Measurements from ENCODE around the gene PRSS33.
A peak's percentile ranks its signal among the peaks of the same experiment; 100 is the strongest.

Gene PRSS33

DNA sequence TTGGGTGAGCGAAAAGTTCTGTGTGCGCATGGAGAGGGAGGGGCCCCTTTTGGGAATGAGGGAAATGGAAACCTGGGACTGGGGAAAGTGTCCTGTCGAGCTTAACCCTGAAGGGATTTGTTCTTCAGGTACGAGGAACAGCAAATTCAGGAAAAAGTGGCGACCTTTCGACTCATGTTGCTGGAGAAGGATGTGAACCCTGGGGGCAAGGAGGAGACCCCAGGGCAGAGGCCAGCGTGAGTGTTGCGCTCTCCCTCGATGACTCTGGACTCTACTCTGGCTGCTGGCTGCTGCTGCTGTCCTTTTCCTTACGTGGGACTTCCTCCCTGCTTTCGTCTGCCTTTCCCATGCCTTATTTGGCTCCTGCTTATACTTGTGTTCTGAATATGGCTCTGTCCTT, 30.0 kb downstream of the PRSS33 start:
- no peak for DNase-seq

DNA sequence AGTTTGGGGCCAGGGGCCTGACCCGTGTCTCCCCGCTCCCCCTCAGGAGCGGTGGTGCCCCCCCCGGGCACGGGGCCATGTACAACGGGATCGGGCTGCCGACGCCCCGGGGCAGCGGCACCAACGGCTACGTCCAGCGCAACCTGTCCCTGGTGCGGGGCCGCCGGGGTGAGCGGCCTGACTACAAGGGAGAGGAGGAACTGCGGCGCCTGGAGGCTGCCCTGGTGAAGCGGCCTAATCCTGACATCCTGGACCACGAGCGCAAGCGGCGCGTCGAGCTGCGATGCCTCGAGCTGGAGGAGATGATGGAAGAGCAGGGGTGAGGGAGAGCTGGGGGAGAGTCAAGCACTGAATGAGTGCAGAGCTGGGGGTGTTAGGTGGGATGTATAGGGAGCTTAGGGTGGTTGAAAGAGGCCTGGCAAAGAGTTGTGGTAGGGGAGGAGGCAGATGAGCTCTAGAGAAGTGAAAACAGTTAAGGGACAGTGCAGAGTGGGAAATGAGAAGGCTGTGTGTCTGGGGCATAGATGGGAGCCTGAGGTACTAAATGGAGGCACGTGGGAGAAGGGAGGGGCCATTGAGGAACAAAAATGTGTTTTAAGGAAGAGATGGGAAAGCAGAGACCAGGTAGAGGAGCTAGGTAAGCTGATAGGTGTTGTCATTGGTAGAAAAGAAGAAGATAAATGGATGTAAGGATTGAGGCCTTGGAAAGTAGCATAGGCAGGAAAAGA, 30.9 kb downstream of the PRSS33 start:
- DNase-seq, result no peak

DNA sequence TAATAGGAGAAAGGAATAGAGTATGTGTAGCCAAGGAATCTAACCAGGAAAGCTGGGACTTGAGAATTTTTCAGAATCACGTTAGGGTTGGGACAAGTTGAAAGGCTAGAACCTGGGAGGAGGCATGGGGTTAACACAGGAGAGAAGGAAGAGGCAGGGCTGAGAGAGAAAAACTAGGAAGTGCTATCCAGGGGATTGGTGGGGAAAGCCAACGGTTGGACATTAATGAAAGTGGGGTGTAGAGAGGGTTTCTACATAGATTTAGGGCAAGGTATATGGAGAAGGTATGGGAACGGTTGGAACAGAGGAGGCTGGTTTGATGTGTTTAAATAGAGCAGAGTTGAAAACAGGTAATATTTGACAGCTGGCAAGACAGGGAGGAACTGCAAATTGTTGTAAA, 32.2 kb downstream of the PRSS33 start:
- no peak for DNase-seq

DNA sequence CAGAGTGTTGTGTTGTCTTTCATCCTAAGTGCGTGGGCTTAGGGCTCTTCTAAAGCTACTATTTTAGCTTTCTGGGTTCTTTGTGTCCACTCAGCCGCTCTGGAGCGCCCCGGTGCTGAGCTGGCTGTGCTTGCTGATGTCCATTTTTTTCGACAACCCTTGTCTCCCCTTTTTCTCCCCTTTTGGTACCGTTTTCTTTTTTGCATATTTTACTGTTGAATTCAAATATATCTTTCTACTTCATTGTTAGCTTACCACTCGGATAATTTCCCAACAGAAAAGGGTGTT, 33.7 kb downstream of the PRSS33 start:
- peak; percentile 7 for DNase-seq

DNA sequence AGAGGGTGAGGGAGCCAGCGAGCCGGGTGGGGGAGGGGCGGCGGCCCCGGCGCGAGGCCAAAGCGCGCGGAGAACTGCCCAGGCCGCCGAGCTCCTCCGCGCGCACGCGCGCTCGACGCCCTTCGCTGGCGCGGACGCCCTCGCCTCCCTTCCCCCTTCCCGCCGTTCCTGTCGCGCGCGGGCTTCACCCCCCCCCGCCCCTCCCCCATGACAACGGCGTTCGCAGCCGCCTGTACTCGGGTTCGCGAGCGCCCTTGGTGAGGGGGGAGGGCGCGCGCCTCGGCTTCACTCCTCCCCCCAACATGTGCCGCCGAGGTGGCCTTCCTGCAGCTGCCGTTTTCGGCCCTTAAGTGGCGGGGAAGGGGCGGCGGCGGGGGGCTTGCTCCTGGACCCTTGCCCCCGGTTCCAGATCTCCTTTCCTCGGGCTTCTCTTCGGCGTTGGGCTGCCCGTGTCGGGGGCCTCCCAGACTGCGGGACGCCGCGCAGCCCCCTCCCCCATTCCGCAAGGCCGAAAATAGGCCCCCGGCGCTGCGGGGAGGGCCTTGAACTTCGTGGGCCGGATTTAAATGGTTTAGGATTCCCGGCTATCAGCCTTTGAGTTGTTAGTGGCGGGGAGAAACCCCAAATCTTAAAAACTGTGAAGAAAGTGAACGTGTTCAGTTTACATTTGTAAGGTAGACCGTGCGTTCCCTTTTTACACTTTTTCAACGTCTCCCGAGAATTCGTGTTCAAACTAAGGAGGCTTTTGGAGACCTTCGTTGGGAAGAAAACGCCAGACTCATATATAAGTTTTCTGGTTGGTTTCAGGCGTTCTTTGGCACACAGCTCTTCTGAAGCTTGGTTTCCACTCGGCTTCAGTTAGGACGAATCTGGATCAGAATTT, 34.3 kb downstream of the PRSS33 start:
- DNase-seq, result peak; percentile 47

DNA sequence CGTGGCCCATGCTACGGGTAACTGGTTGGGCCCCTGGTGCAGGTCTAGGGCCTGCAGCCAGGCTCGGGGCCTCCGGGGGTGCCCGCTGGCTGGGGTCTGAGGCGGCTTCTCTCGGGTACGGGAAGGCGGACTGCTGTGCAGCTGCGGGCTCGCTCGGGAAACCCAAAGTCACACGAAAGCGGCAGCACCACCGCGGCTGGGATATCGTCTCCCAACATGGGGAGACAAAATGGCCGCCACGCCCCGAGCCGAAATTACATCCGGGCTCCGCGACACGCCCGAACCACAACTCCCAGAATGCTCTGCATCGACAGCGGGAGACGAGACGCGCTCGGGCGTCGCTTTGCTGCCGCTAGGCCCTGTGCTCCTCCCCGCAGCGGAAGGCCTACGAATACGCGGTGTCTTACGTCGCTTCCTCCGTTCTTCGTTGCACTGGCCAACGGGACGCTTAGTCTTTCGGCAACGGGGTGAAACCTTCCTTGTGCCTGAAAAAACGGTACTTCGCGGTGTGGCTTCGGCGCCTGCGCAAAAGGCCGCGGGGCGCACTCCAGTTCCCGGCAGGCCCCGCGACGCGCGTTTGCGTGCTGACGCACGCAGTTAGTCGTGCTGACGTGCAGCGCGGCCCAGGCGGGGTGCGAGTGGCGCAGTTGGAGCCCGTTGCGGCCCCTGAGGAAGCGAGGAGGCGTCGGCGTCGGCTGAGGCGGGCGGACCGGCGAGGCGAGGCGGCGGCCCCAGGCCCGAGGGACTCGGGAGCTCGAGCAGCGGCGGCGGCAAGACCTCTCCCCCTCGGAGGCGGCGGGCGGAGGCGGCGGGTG, 35.1 kb downstream of the PRSS33 start, which contains the start of gene SRRM2:
SRRM2 (plus strand) TSS at position 604 of the 815 bp plus-strand sequence. CDS start 3,727 bp downstream, outside the sequence.
- DNase-seq, result peak; percentile 89

DNA sequence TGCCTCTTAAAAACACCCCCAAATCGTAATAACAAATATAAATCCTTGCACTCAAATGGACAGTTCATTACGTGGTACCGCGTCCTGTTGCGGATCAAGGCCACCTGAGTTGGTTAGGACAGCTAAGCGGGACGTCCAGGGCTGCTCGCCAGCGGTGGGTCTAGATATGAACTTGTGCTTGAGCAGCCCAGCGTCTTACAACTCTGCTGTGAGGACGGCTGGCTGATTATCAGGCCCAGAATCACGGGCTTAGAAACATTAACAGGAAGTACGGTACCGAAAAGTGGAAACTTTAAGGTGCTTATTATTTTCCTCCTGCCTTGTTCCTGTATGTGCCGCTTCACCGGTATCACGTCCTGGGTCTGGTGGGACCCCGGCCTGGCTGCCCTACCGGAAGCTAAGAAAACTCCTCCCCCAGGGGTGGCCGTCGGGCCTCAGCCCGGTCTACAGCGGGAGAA, 35.8 kb downstream of the PRSS33 start:
- DNase-seq, result no peak

DNA sequence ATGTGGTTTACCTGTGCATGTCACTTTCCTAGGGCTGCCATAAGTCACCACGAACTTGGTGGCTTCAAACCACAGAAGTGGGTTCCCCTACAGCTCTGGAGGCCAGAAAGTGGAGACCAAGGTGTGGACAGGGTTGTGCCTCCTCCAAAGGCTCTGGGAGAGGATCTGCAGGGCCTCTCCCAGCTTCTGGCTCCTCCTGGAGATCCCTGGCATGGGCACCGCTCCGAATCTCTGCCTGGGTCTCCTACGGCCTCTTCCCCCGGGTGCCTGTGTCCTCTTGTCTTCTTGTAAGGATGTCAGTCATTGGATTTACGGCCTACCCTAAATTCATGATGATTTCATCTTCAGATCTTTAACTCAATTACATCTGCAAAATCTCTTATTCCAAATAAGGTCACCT, 37.4 kb downstream of the PRSS33 start:
- no peak for DNase-seq

DNA sequence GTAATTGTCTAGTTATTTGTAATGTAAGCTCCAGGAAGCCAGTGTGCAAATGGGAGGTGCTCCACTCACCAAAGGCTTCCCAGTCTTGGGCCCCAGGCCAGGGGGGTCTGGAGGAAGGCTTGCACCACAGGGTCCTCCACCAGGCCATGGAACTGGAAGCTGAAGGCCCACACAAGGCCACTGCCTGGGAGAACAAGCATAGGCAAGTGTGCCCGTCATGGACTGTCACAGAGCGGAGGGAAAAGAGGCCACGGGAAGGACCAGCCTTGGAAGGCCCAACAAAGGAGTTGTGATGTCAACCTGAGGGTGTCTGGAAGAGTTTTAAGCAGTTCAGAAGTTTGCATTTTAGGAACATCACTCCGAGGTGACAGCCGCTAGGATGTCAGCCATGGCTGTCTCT, 37.9 kb downstream of the PRSS33 start:
- DNase-seq, result no peak

DNA sequence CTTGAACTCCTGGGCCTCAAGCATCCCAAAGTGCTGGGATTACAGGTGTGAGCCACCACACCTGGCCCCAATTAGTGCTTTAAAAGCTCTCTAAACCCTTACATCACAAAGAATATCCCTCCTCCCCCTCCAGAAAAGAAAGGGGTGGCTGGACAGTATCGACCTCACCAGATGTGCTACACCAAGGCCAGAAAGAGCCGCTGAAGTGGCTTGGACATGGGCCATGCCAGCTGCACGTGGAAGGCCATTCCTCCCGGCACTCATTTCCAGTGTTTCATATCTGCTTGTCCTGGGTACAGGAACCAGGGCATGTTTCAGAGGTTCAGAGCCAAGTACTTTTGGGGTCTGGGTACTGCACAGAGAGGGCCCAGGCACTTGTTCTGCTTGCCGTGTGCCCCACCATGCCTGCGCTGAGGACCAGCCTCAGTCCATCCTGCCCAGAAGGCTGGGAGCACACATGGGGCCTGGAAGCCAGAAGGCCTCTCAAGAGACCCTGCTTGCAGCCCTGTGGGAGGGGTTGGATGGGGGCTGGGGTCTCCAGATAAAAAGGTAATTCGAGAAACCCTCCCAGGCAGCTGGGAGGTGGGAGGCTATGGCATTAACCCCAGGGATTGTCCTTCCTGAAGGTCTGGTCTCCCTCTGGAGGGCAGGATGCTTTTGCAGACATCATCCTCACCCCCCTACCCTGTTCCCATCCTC, 38.5 kb downstream of the PRSS33 start:
- DNase-seq, result no peak

DNA sequence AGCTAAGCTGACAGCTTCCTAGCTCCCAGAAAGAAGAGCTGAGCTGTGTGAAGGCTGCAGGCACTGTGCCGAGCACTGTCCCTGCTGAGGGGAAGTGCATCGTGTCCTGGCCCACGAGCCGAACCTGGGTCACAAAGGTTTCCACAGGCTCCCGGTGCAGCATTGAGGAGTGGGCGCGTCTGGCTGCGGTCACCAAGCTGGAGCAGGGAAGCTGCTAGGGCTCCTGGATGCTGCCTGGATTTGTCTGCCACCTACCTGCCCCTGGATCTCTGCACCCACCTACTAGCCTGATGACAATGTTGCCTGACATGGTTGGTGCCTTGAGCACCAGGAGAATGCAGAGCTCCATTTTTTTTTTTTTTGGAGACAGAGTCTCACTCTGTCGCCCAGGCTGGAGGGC, 41.4 kb downstream of the PRSS33 start:
- no peak for DNase-seq

DNA sequence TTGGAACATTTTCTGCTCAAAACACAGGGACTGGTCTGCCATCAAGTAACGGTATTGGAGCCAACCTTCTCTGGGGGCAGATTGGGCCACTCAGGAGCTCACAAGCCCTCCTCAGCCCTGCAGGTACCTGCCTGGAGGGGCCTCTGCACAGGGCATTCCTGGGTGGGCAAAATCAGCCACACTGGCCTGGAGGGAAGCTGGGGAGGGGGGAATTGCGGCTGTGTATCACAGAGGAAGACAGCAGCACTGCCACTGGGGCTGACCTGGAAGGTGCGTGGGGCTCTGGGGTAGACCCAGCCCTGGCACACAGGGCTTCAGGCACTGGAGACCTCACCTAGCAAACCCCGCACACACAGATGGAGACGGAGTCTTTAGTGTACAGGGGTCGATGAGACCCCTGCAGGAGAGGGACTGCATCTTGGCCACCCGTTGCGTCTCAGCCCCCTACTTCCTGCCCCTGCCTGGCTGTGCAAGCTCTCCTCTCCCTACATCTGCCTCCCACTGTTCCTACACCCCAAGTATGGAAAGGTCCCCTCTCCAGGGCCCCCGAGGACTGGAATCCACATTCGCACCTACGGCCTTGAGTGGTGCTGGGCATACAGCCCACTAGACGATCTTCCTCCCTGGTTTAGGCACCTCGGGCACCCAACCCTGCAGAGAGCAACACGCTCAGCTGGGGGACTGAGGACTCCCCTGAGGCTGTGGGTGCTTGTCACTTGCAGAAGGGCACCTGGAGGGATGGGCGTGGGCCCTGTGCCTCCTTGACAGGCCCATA, 42.1 kb downstream of the PRSS33 start:
- DNase-seq, result no peak

DNA sequence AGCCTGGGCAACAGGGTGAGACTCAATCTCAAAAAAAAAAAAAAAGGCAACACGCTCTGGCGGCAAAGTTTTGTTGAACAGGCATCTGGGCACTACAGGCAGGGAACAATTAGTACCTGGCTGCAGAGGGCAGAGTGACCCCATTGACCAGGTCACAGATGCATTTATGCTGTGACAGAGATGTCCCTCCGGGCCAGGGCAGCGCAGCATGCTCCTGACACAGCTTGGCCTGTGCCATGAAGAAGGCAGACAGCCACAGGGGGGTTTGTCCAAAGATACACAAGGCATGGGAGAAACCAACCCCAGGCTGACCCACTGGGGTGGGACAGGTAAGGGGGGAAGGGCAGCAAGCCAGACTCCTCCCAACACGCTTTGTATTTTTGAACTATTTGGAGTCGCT, 42.6 kb downstream of the PRSS33 start:
- no peak for DNase-seq

DNA sequence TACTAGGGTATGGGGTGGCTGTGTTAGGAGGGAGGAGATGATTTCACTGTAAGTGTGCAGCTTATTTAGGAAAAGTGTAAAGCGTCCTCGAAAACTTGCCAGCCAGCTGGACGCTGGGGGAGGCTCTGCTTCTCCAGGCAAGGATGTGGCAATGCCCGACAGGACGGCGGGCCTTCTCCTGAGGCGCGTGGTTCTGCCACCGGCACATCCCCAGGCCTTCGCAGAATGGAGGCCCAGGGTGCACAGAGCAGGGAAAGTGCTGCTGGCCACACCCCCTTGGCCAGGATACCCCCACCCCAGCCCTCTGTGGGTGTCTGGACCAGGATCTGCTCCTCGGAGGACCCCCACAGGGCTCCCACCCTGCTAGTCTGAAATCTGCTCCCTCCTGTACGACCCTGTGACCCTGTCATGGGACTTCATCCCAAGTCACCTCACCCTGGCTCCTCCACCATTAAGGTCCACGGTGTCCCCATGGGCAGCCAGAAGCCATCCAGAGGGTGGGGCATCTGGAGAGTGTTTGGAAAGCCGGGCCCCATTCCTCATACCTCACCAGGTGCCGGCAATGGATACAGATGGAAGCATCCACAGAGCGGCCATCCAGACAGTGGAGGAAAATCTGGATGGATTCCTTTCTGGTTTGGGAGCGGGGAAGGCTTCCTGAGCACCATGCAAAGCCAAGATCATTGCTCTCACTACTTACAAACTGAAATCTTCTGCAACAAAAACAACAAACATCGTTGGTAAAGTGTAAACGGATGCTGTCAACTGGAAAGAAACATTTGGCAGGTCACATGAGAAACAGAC, 44.2 kb downstream of the PRSS33 start:
- DNase-seq, result no peak

DNA sequence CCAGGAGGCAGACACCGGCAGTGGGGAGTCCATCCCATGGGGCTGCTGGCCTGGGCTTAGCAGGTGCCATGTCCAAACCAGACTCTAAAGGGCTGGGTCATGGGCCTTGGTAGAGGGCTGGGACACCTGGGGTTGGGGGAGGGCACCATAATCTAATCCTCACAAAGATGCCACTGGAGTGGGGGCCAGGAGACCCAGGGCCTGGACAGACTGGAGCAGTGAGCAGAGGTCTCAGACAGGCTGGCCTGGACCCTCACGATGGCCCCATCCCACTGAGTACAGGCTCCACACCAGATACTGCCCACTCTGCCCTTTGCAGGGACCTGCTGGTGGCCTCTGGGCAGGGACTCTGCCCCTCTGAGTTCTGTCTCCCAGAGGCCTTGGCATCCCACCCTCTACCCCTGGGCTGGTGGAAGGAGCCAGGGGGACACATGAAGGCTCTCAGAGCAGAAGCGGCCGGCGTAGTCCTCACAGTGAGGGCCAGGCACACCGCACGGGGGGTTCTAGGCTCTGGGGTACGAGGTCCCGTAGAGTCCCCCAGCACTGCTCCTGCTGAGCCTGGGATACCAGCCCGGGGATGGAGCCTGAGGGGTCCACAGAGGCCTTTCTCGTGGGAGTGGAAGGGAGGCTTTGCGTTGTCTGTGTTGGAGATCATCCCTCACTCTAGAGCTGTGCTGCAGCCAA, 44.9 kb downstream of the PRSS33 start:
- DNase-seq, result no peak

DNA sequence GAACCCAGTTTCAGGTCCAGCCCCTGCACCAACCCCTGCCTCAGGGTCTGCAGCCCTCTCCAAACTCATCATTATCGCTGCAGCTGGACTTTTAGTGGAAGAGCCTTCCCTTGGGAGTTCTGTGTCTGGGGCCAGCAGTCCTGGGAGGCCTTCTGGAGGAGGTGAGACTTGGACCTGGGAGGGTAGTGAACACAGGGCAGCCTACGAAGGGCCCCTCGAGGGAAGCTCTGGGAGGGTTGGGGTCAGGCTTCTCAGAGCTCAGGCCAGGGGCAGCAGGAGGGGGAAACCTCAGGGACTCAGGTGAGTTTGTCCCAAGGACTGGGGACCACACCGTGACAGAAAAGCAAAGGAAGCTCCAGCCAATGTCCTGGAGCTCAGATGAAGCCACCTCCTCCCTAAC, 46.2 kb downstream of the PRSS33 start:
- DNase-seq, result no peak

DNA sequence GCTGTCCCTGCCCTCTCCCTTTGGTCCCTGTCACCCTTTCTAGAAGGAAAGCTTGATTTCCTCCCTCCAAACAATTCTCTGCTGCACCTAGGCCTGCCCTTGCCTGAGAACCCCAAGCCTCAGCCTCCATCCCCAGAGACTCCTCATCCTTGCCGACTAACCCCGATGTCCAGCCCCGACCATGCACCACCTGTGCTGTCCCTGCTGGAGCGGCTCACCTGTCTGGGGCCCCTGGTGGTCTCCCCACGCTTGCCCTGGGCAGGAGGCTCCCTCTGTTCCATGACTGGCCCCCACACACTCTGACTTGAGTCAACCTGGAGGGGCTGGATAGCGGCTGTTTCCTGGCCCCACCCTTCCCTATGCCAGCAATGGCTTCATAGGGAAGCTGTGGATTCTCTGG, 46.9 kb downstream of the PRSS33 start:
- no peak for DNase-seq

DNA sequence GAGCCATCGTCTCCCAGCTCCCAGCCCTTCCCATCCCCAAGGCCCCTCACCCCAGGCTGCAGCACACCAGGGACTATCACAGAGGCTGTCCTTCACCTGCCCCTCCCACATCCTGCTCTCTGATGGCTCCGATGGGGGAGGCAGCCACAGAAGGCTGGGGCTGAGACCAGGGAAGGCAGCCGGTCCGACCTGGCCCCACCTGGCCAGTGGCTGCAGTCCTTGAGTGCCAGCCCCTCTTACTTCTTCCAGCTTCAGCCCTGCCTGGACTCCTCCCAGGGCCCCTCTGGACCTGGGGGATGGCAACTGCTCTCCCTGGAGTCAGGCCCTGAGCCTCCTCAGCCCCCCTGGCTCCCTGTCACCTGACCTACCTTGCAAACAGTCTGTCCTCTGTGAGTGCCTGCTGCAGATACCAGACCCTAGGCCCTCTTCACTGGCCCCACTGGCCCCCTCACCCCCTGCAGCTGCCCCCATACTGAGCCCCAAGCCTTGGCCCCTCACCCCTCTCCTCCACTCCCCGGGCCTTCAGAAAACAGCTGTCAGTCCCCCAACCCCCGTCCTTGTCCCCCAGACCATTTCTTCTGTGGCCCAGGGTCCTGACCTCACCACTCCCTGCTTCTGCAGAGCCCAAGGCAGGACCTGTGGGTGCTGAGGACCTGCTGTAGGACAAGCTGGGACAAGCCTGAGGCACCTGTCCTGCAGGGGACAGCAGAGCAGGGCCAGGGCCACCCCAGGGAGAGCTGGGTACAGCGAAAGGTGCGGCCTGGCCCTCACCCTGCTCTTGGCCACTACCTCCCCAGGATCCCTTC, 47.5 kb downstream of the PRSS33 start:
- no peak for DNase-seq

DNA sequence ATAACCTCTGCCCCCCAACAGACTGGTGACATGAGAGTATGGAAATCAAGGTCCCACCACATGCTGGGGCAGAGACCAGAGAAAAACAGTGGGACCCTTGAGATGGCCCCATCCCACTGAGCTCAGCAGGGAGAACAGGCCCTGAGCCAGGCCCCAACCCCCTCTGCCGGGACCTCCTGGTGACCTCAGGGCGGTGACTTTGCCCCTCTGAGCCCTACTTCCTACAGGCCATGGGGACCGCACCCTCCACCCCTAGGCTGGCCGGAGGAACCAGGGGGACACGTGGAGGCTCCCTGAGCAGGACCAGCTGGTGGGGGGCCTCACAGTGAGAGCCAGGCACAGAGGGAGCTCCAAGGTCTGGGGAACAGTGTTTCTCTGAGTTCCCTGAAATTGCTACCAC, 48.7 kb downstream of the PRSS33 start:
- DNase-seq, result no peak
